ENCODE measurements around the gene LTBP2. TPM values are rescaled to one million over a fixed set of nuclear protein-coding genes. Genes with fewer than 3 reads are reported as not detected.
A peak's percentile ranks its signal among the peaks of the same experiment; 100 is the strongest.

Gene LTBP2
- total RNA-seq, 1 donor from 2014 or later: 2.9 TPM

DNA sequence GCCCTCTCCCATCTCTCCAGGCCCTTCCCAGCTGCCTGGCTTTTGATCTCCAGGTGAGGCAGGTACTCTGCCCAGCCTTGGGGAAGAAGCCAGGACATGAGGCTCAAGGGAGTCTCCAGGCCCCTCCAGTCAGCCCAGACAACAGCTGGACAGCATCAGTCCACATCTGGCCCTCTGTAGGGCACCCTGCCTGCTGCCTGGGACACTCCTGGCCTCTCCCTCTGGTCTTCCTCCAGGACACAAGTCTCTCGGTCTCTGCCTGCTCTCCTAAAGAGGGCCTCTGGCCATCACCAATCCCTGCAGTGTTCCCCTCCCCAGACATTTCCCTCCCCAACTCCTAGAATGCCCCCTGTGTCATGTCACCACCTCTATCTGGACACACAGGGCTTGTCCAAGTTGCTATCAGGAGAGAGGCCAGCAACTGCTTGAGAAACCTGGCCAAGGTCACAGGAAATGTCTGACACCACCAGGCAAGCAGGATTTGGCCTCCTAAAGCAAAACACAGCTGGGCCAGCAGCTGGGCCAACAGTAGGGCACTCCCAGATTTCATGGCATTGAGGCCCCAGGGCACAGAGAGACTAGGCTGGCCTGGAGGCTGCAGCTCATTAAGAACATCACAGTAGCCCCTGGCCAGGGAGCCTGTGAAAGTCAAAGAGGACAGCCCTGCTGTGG is 29.0 kb downstream of the LTBP2 start:
- Mint-ChIP-seq H3K9me3 (no peaks in the 10 kb centered on the region), H3K36me3 (no peaks in the 10 kb centered on the region), H3K27me3 (ENCODE audit: low read depth) (no peaks in the 10 kb centered on the region), H3K4me3 (no peak overlapping the region), H3K4me1 (peaks cover 13% of the 10 kb centered on the region), H3K27ac (no peak overlapping the region)
- TF ChIP-seq CTCF (IDR thresholded peaks at IDR 0.05; ENCODE audit: unreplicated experiment): no peak
- DNase-seq (ENCODE audit: low spot score in 2 of 2, unreplicated experiment in 2 of 2): no peak

GRCh38 chr14:74580275-74580672 is 31.8 kb downstream of the LTBP2 start:
- peaks cover 21% of the 10 kb centered on the region for H3K4me1 Mint-ChIP-seq
- H3K36me3 Mint-ChIP-seq: no peaks in the 10 kb centered on the region
- no peak for TF ChIP-seq CTCF (IDR thresholded peaks at IDR 0.05; ENCODE audit: unreplicated experiment)
- DNase-seq (ENCODE audit: low spot score in 2 of 2, unreplicated experiment in 2 of 2): no peak
- H3K27me3 Mint-ChIP-seq (ENCODE audit: low read depth): no peaks in the 10 kb centered on the region
- H3K27ac Mint-ChIP-seq: peak overlapping the region; percentile 78
- H3K4me3 Mint-ChIP-seq: no peak overlapping the region
- H3K9me3 Mint-ChIP-seq: no peaks in the 10 kb centered on the region

GRCh38 chr14:74579447-74580274 is 32.4 kb downstream of the LTBP2 start:
- no peak for DNase-seq (ENCODE audit: low spot score in 2 of 2, unreplicated experiment in 2 of 2)
- no peaks in the 10 kb centered on the region for H3K9me3 Mint-ChIP-seq
- H3K27me3 Mint-ChIP-seq (ENCODE audit: low read depth): no peaks in the 10 kb centered on the region
- no peak for TF ChIP-seq CTCF (IDR thresholded peaks at IDR 0.05; ENCODE audit: unreplicated experiment)
- H3K27ac Mint-ChIP-seq: peak overlapping the region; percentile 78
- H3K36me3 Mint-ChIP-seq: no peaks in the 10 kb centered on the region
- H3K4me1 Mint-ChIP-seq: peaks cover 23% of the 10 kb centered on the region
- H3K4me3 Mint-ChIP-seq: no peak overlapping the region

- Mint-ChIP-seq H3K9me3 (no peaks in the 10 kb centered on the region), H3K4me1 (peaks cover 35% of the 10 kb centered on the region), H3K4me3 (no peak overlapping the region), H3K36me3 (no peaks in the 10 kb centered on the region), H3K27ac (no peak overlapping the region), H3K27me3 (ENCODE audit: low read depth) (no peaks in the 10 kb centered on the region)
- TF ChIP-seq CTCF (IDR thresholded peaks at IDR 0.05; ENCODE audit: unreplicated experiment): no peak
- DNase-seq (ENCODE audit: low spot score in 2 of 2, unreplicated experiment in 2 of 2): no peak
These were observed 33.6 kb downstream of the LTBP2 start for GRCh38 chr14:74578479-74578878.

GRCh38 chr14:74577948-74578275 is 34.1 kb downstream of the LTBP2 start:
- H3K4me1 Mint-ChIP-seq: peaks cover 38% of the 10 kb centered on the region
- no peak for TF ChIP-seq CTCF (IDR thresholded peaks at IDR 0.05; ENCODE audit: unreplicated experiment)
- H3K27ac Mint-ChIP-seq: no peak overlapping the region
- no peaks in the 10 kb centered on the region for H3K9me3 Mint-ChIP-seq
- no peaks in the 10 kb centered on the region for H3K36me3 Mint-ChIP-seq
- no peaks in the 10 kb centered on the region for H3K27me3 Mint-ChIP-seq (ENCODE audit: low read depth)
- no peak overlapping the region for H3K4me3 Mint-ChIP-seq
- no peak for DNase-seq (ENCODE audit: low spot score in 2 of 2, unreplicated experiment in 2 of 2)

Measured in mesothelial cell of epicardium (in vitro differentiated cells).